H1 (cell line): ENCODE data around the gene NCAPG2. TPM values are rescaled to one million over a fixed set of nuclear protein-coding genes. Genes with fewer than 3 reads are reported as not detected.

Experiments used
- CTBP2 ChIP-seq: IDR thresholded peaks from 2 replicates; pipeline ENCODE4 v1.7.0; 2011; ENCODE audit warnings: borderline replicate concordance, mild to moderate bottlenecking, moderate library complexity, mixed read lengths, low read length; ENCODE audit not compliant: insufficient read depth, insufficient read length
- E2F6 ChIP-seq: IDR thresholded peaks from 2 replicates; pipeline ENCODE4 v1.6.1; 2012; ENCODE audit warnings: inconsistent platforms
- KDM1A ChIP-seq: fragments of 200-600, 300-600 bp; sonication (generic); IDR thresholded peaks from 2 replicates; pipeline ENCODE4 v1.7.1; 2016; ENCODE audit warnings: mild to moderate bottlenecking, low read length, borderline replicate concordance
- POLR2A ChIP-seq, 2 experiments: IDR thresholded peaks; 1 replicate in 1 of 2; 2 replicates in 1 of 2; pipeline ENCODE4 v1.6.1; 2011; ENCODE audit warnings: low read depth in 2 of 2, low read length in 2 of 2, mild to moderate bottlenecking in 2 of 2; ENCODE audit errors: control extremely low read depth in 1 of 2
- SP2 ChIP-seq: IDR thresholded peaks from 2 replicates; pipeline ENCODE4 v1.6.1; 2012; ENCODE audit warnings: mild to moderate bottlenecking, low read length, inconsistent platforms
- polyA plus RNA-seq, 7 experiments: library from polyadenylated mRNA; depleted of rRNA in 3 of 7; stranded (reverse) in 5 of 7; unstranded in 2 of 7; fragments of >200 nt in 5 of 7; fragments of 200-250 nt in 2 of 7; gene quantifications; 1 replicate in 5 of 7; 2 replicates in 1 of 7; 4 replicates in 1 of 7; pipeline versions ENCODE4 v1.2.1 to v1.2.3, GENCODE V29; 2011 to 2013; ENCODE audit warnings: missing spikeins in 2 of 7, mixed read lengths in 2 of 7
- total RNA-seq: library from RNA; stranded (reverse); fragmentation: NEBNext Ultra II Directional; extraction: Animal tissue kit (Norgen Biotek cat#: 25700); gene quantifications from 2 replicates; pipeline ENCODE4 v1.2.1, GENCODE V29; 2021

The NCAPG2 gene
- total and polyA plus RNA-seq, 2 of the 8 experiments (the other 6 are each of a cell fraction or from before 2014, with no cell fraction given) = 49.9 to 119 TPM

GRCh38 chr7:158680754-158681153, 23.9 kb downstream of the NCAPG2 start (continued):
- TF ChIP-seq KDM1A = no peak
- no peak for TF ChIP-seq CTBP2
- TF ChIP-seq SP2 = no peak
- no peak for TF ChIP-seq E2F6
- TF ChIP-seq POLR2A (IDR thresholded peaks at IDR 0.05; ENCODE audit: control extremely low read depth in 1 of 2, low read depth in 2 of 2, low read length in 2 of 2) = no peak
- TF ChIP-seq, all 59 proteins: peak for 0
